Stimulated activated CD4-positive, alpha-beta T cell treated with anti-CD3 and anti-CD28 coated beads, Interleukin-12 subunit alpha, Interleukin-12 subunit beta, amount 100 ng/mL, for 24 hours (primary cell): ENCODE measurements around the gene USP9X.
"Not testable (repeated sequence)": the region's sequence is repeated elsewhere in the genome, so short reads cannot be mapped to it uniquely, and the experiment has no call there.

ENCODE experiments used
- DNase-seq, 2 experiments: peaks; one replicate each; pipeline ENCODE4 v3.0.0-alpha.2; 2020; ENCODE audit warnings: low read depth in 2 of 2

USP9X gene

DNA sequence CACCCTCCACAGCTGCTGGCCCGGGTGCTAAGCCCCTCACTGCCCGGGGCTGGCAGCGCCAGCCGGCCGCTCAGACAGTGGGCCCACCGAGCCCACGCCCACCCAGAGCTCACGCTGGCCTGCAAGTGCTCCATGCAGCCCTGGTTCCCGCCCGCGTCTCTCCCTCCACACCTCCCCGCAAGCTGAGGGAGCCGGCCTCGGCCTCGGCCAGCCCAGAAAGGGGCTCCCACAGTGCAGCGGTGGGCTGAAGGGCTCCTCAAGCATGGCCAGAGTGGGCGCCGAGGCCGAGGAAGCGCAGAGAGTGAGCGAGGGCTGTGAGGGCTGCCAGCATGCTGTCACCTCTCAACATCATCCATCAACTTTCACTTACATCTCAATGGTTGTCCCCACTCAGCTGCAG is 200.7 kb downstream of the USP9X start:
- not testable (repeated sequence) for DNase-seq
